ENCODE data around the gene TIMP3. TPM values are rescaled to one million over a fixed set of nuclear protein-coding genes. Genes with fewer than 3 reads are reported as not detected.

Gene TIMP3
- total RNA-seq, 4 donors from 2014 or later, result 40.1 to 93.3 (median 67.5) TPM

- Histone ChIP-seq H3K36me3 (no peaks in the 10 kb centered on the region), H3K4me1 (no peaks in the 10 kb centered on the region), H3K9me3 (no peaks in the 10 kb centered on the region), H3K4me3 (no peak overlapping the region), H3K27ac (no peak overlapping the region), H3K27me3 (no peaks in the 10 kb centered on the region)
- DNase-seq, result no peak
- no peak for TF ChIP-seq CTCF (IDR thresholded peaks at IDR 0.05)
- TF ChIP-seq POLR2A (IDR thresholded peaks at IDR 0.05), result no peak
These were observed 11.5 kb upstream of the TIMP3 start for GRCh38 chr22:32789797-32790620.

- Histone ChIP-seq H3K9me3 (no peaks in the 10 kb centered on the region), H3K27me3 (no peaks in the 10 kb centered on the region), H3K4me1 (no peaks in the 10 kb centered on the region), H3K4me3 (no peak overlapping the region), H3K36me3 (no peaks in the 10 kb centered on the region), H3K27ac (no peak overlapping the region)
- TF ChIP-seq CTCF (IDR thresholded peaks at IDR 0.05) (no peak), POLR2A (IDR thresholded peaks at IDR 0.05) (no peak)
- DNase-seq, result no peak
These were observed 10.4 kb upstream of the TIMP3 start for GRCh38 chr22:32791056-32791455.

- no peaks in the 10 kb centered on the region for H3K36me3 ChIP-seq
- H3K27me3 ChIP-seq, result no peaks in the 10 kb centered on the region
- no peak for TF ChIP-seq POLR2A (IDR thresholded peaks at IDR 0.05)
- no peak for TF ChIP-seq CTCF (IDR thresholded peaks at IDR 0.05)
- no peak for DNase-seq
- H3K27ac ChIP-seq, result no peak overlapping the region
- no peaks in the 10 kb centered on the region for H3K4me1 ChIP-seq
- H3K9me3 ChIP-seq, result no peaks in the 10 kb centered on the region
- no peak overlapping the region for H3K4me3 ChIP-seq
These were observed 10.0 kb upstream of the TIMP3 start for GRCh38 chr22:32791485-32791884.

DNA sequence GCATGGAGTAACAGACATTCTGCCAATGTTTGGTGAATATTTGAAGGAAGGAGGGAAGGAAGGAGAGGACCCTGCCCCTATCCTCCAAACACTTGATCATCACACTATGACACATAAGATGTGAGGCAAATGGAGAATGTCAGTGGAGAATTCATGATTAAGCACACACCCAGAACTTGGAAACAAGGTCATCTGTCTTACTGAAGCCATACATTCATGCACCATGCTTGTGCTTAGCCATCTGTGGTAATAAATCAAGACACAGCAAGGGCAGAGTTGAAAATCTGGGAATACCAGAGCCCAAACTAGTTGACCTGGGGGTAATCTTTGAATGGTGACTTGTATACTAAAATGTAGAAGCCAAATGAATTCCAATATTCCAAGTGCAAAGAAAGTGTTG, 7.9 kb upstream of the TIMP3 start:
- no peak overlapping the region for H3K27ac ChIP-seq
- no peak overlapping the region for H3K4me3 ChIP-seq
- no peaks in the 10 kb centered on the region for H3K36me3 ChIP-seq
- DNase-seq, result no peak
- no peaks in the 10 kb centered on the region for H3K4me1 ChIP-seq
- TF ChIP-seq CTCF (IDR thresholded peaks at IDR 0.05) (no peak), POLR2A (IDR thresholded peaks at IDR 0.05) (no peak)
- H3K9me3 ChIP-seq, result no peaks in the 10 kb centered on the region
- no peaks in the 10 kb centered on the region for H3K27me3 ChIP-seq

- no peaks in the 10 kb centered on the region for H3K36me3 ChIP-seq
- H3K4me1 ChIP-seq, result no peaks in the 10 kb centered on the region
- H3K4me3 ChIP-seq, result no peak overlapping the region
- DNase-seq, result no peak
- H3K27ac ChIP-seq, result no peak overlapping the region
- H3K9me3 ChIP-seq, result no peaks in the 10 kb centered on the region
- H3K27me3 ChIP-seq, result no peaks in the 10 kb centered on the region
- TF ChIP-seq CTCF (IDR thresholded peaks at IDR 0.05) (no peak), POLR2A (IDR thresholded peaks at IDR 0.05) (no peak)
These were observed 6.9 kb upstream of the TIMP3 start for GRCh38 chr22:32794449-32795213.

Data from Peyer's patch (tissue), 4 donors.